Measurements from ENCODE around the gene GYPC.

DNA sequence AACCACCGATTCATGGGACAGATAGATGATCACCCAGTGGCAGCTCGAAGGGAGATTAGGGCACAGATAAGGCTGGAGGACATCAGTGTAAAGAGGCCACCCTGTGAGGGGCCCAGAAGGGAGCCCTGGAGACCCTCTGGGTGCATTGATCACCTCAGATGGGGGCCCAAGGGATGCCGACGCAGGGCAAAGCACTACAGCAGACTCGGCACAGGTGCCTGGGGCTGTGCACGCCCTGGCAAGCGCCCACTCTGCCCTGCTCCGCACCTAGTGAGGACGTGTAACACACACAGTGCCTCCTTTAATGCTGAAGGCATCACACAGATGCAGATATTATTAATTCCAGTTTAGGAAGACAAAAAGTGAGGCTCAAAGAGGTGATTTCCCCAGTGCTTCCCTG, 9.5 kb downstream of the GYPC start:
- TF ChIP-seq, protein P1, sequence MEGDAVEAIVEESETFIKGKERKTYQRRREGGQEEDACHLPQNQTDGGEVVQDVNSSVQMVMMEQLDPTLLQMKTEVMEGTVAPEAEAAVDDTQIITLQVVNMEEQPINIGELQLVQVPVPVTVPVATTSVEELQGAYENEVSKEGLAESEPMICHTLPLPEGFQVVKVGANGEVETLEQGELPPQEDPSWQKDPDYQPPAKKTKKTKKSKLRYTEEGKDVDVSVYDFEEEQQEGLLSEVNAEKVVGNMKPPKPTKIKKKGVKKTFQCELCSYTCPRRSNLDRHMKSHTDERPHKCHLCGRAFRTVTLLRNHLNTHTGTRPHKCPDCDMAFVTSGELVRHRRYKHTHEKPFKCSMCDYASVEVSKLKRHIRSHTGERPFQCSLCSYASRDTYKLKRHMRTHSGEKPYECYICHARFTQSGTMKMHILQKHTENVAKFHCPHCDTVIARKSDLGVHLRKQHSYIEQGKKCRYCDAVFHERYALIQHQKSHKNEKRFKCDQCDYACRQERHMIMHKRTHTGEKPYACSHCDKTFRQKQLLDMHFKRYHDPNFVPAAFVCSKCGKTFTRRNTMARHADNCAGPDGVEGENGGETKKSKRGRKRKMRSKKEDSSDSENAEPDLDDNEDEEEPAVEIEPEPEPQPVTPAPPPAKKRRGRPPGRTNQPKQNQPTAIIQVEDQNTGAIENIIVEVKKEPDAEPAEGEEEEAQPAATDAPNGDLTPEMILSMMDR (IDR thresholded peaks at IDR 0.05): no peak
- TF ChIP-seq ESRRA (CRISPR knock-in tag; IDR thresholded peaks at IDR 0.05; ENCODE audit: borderline replicate concordance): no peak
- TF ChIP-seq STAT6 (CRISPR knock-in tag; conservative IDR thresholded peaks at IDR 0.05; ENCODE audit: low read depth): no peak
- TF ChIP-seq ZNF263 (CRISPR knock-in tag; IDR thresholded peaks at IDR 0.05; ENCODE audit: low read depth): no peak
- TF ChIP-seq, protein P2, sequence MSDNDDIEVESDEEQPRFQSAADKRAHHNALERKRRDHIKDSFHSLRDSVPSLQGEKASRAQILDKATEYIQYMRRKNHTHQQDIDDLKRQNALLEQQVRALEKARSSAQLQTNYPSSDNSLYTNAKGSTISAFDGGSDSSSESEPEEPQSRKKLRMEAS (CRISPR knock-in tag; IDR thresholded peaks at IDR 0.05): no peak
- TF ChIP-seq MXD4 (CRISPR knock-in tag; IDR thresholded peaks at IDR 0.05; ENCODE audit: borderline replicate concordance): no peak
- TF ChIP-seq, protein P3, sequence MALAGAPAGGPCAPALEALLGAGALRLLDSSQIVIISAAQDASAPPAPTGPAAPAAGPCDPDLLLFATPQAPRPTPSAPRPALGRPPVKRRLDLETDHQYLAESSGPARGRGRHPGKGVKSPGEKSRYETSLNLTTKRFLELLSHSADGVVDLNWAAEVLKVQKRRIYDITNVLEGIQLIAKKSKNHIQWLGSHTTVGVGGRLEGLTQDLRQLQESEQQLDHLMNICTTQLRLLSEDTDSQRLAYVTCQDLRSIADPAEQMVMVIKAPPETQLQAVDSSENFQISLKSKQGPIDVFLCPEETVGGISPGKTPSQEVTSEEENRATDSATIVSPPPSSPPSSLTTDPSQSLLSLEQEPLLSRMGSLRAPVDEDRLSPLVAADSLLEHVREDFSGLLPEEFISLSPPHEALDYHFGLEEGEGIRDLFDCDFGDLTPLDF (CRISPR knock-in tag; IDR thresholded peaks at IDR 0.05): no peak
- TF ChIP-seq ATF3 (CRISPR knock-in tag; conservative IDR thresholded peaks at IDR 0.05): no peak
- TF ChIP-seq, protein P4, sequence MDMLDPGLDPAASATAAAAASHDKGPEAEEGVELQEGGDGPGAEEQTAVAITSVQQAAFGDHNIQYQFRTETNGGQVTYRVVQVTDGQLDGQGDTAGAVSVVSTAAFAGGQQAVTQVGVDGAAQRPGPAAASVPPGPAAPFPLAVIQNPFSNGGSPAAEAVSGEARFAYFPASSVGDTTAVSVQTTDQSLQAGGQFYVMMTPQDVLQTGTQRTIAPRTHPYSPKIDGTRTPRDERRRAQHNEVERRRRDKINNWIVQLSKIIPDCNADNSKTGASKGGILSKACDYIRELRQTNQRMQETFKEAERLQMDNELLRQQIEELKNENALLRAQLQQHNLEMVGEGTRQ (CRISPR knock-in tag; IDR thresholded peaks at IDR 0.05): no peak
- TF ChIP-seq FOXP4 (CRISPR knock-in tag; IDR thresholded peaks at IDR 0.05): no peak
- no peak for TF ChIP-seq ZNF317 (CRISPR knock-in tag; IDR thresholded peaks at IDR 0.05; ENCODE audit: borderline replicate concordance, low read depth)
- no peak for TF ChIP-seq NFYB (CRISPR knock-in tag; conservative IDR thresholded peaks at IDR 0.05; ENCODE audit: low read depth)
- TF ChIP-seq, protein P5, sequence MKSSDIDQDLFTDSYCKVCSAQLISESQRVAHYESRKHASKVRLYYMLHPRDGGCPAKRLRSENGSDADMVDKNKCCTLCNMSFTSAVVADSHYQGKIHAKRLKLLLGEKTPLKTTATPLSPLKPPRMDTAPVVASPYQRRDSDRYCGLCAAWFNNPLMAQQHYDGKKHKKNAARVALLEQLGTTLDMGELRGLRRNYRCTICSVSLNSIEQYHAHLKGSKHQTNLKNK (CRISPR knock-in tag; IDR thresholded peaks at IDR 0.05): no peak
